IMR-90 (cell line): ENCODE measurements around the gene ATP9B. TPM values are rescaled to one million over a fixed set of nuclear protein-coding genes. Genes with fewer than 3 reads are reported as not detected.

Source experiments
- ATAC-seq: fragments of 200-7000 bp; cut with Tn5 transposase; 2 replicates; pipeline ENCODE4 v1.9.1; 2020; ENCODE audit warnings: low read depth, mild to moderate bottlenecking, moderate library complexity
- BruUV-seq: library from RNA; stranded (reverse); fragments of 400-500 nt; replicated peaks from 2 replicates; lab custom pipeline; 2021; lab: Mats Ljungman, UMichigan
- CTCF ChIA-PET: fragments of 300-600 bp; formaldehyde crosslinking; extraction: SDS; loops from one replicate; lab custom pipeline; 2021; ENCODE audit warnings: antibody characterized with exemption; lab: Yijun Ruan, JAX
- POLR2A ChIA-PET: fragments of 300-600 bp; sonication (Branson Sonifier 250); formaldehyde crosslinking; loops from one replicate; lab custom pipeline; 2022; ENCODE audit warnings: antibody characterized with exemption; ENCODE audit not compliant: unreplicated experiment; lab: Charles Lee
- DNase-seq: peaks from one replicate; pipeline ENCODE4 v3.0.0; 2013
- H2AFZ ChIP-seq: replicated peaks from 2 replicates; pipeline ENCODE3; 2013; ENCODE audit warnings: low read length, mild to moderate bottlenecking; ENCODE audit not compliant: poor library complexity
- H2AK5ac ChIP-seq: 2 replicates; pipeline ENCODE4 v1.6.1; 2013; ENCODE audit warnings: low read depth, low read length, inconsistent platforms
- H2AK9ac ChIP-seq: replicated peaks from 2 replicates; pipeline ENCODE3; 2013; ENCODE audit warnings: mild to moderate bottlenecking, low read depth, low read length, moderate library complexity; ENCODE audit not compliant: poor library complexity
- H2BK120ac ChIP-seq: 2 replicates; pipeline ENCODE4 v1.6.1; 2013; ENCODE audit warnings: low read depth, low read length, inconsistent platforms
- H2BK15ac ChIP-seq: 3 replicates; pipeline ENCODE4 v1.6.1; 2013; ENCODE audit warnings: low read depth, low read length, inconsistent platforms
- H2BK20ac ChIP-seq: 2 replicates; pipeline ENCODE4 v1.6.1; 2013; ENCODE audit warnings: low read depth, mild to moderate bottlenecking, inconsistent platforms, low read length, moderate library complexity
- H2BK5ac ChIP-seq: 2 replicates; pipeline ENCODE4 v1.6.1; 2013; ENCODE audit warnings: mild to moderate bottlenecking, low read depth, low read length, inconsistent platforms; ENCODE audit not compliant: poor library complexity, severe bottlenecking
- H3K14ac ChIP-seq: replicated peaks from 2 replicates; pipeline ENCODE4 v1.6.1; 2013; ENCODE audit warnings: low read depth, low read length, inconsistent platforms
- H3K18ac ChIP-seq: 2 replicates; pipeline ENCODE4 v1.6.1; 2013; ENCODE audit warnings: low read depth, low read length, control low read depth
- H3K23ac ChIP-seq: 2 replicates; pipeline ENCODE4 v1.6.1; 2013; ENCODE audit warnings: low read depth, low read length, inconsistent platforms
- H3K27ac ChIP-seq: 2 replicates; pipeline ENCODE4 v1.5.1; 2013; ENCODE audit warnings: mild to moderate bottlenecking, control low read depth, low read length; ENCODE audit not compliant: insufficient read depth
- H3K27me3 ChIP-seq: 2 replicates; pipeline ENCODE4 v1.6.1; 2013; ENCODE audit warnings: low read length; ENCODE audit not compliant: control insufficient read depth, insufficient read depth
- H3K36me3 ChIP-seq: 2 replicates; pipeline ENCODE4 v1.6.1; 2013; ENCODE audit warnings: low read length, mixed read lengths; ENCODE audit not compliant: control insufficient read depth, insufficient read depth
- H3K4ac ChIP-seq: 2 replicates; pipeline ENCODE4 v1.6.1; 2013; ENCODE audit warnings: low read depth, low read length, inconsistent platforms
- H3K4me1 ChIP-seq: 2 replicates; pipeline ENCODE4 v1.6.1; 2013; ENCODE audit warnings: low read length, mixed read lengths; ENCODE audit not compliant: control insufficient read depth, insufficient read depth
- H3K4me2 ChIP-seq: 2 replicates; pipeline ENCODE4 v1.6.1; 2013; ENCODE audit warnings: low read depth, mild to moderate bottlenecking, control low read depth, low read length, moderate library complexity
- H3K4me3 ChIP-seq: 2 replicates; pipeline ENCODE4 v1.5.1; 2013; ENCODE audit warnings: low read depth, mild to moderate bottlenecking, control low read depth, low read length, moderate library complexity; ENCODE audit not compliant: insufficient read depth
- H3K56ac ChIP-seq: 2 replicates; pipeline ENCODE4 v1.6.1; 2013; ENCODE audit warnings: low read length, inconsistent platforms; ENCODE audit not compliant: insufficient read depth; ENCODE audit errors: extremely low read depth
- H3K79me1 ChIP-seq, 2 experiments: 2 replicates each; pipeline ENCODE4 v1.6.1; 2013; ENCODE audit warnings: low read length in 2 of 2, inconsistent platforms in 1 of 2, low read depth in 1 of 2
- H3K9ac ChIP-seq: 2 replicates; pipeline ENCODE4 v1.6.1; 2013; ENCODE audit warnings: low read depth, low read length, control low read depth
- H3K9me1 ChIP-seq: 2 replicates; pipeline ENCODE4 v1.6.1; 2013; ENCODE audit warnings: low read length, inconsistent platforms; ENCODE audit not compliant: insufficient read depth
- H3K9me3 ChIP-seq: 2 replicates; pipeline ENCODE4 v1.6.1; 2013; ENCODE audit warnings: low read length; ENCODE audit not compliant: control insufficient read depth, insufficient read depth
- H4K20me1 ChIP-seq: 2 replicates; pipeline ENCODE4 v1.6.1; 2013; ENCODE audit warnings: low read length, inconsistent platforms; ENCODE audit not compliant: insufficient read depth
- H4K5ac ChIP-seq: 2 replicates; pipeline ENCODE4 v1.6.1; 2013; ENCODE audit warnings: mild to moderate bottlenecking, low read depth, low read length, control low read depth
- H4K8ac ChIP-seq, 2 experiments: 2 replicates each; pipeline ENCODE4 v1.6.1; 2013; ENCODE audit warnings: low read depth in 2 of 2, low read length in 2 of 2, control low read depth in 1 of 2, inconsistent platforms in 1 of 2
- H4K91ac ChIP-seq: 2 replicates; pipeline ENCODE4 v1.6.1; 2013; ENCODE audit warnings: low read depth, low read length, inconsistent platforms; ENCODE audit not compliant: insufficient read depth
- BHLHE40 ChIP-seq: fragments of 150-350 bp; IDR thresholded peaks from 2 replicates; pipeline ENCODE4 v1.6.1; 2016; ENCODE audit warnings: mild to moderate bottlenecking, low read depth, low read length
- CEBPB ChIP-seq: IDR thresholded peaks from 2 replicates; pipeline ENCODE4 v1.6.1; 2012; ENCODE audit warnings: low read depth, low read length, improper control_type of control experiment
- MXI1 ChIP-seq: IDR thresholded peaks from 2 replicates; pipeline ENCODE4 v1.6.1; 2012; ENCODE audit warnings: low read depth, mild to moderate bottlenecking, low read length, moderate library complexity, borderline replicate concordance
- RAD21 ChIP-seq: IDR thresholded peaks from 2 replicates; pipeline ENCODE4 v1.6.1; 2012; ENCODE audit warnings: low read length, improper control_type of control experiment
- RFX5 ChIP-seq: IDR thresholded peaks from 2 replicates; pipeline ENCODE4 v1.8.0; 2012; ENCODE audit warnings: low read depth, mild to moderate bottlenecking, low read length, moderate library complexity
- WGBS, 2 experiments: methylation state at CpG; one replicate each; pipeline versions ENCODE4 v1.1.5 to v1.1.7; 2013; ENCODE audit warnings: missing lambda C conversion rate in 2 of 2; ENCODE audit not compliant: insufficient read length in 1 of 2; ENCODE audit errors: extremely low coverage in 2 of 2; 5-methylcytosine and 5-hydroxymethylcytosine counted together
- dilution Hi-C: fragments of 300-500 bp; cut with HindIII; formaldehyde crosslinking; loops from one replicate; pipeline ENCODE4 v1.14.3; 2018; ENCODE audit warnings: low sequenced_read_pairs; ENCODE audit not compliant: unreplicated experiment
- in situ Hi-C: fragments of 300-500 bp; cut with MboI; formaldehyde crosslinking; loops from 3 replicates; pipeline ENCODE4 v1.14.3; 2019; ENCODE audit warnings: low sequenced_read_pairs, inconsistent platforms, mixed read lengths
- intact Hi-C: fragments of 100-400 bp; cut with micrococcal nuclease; formaldehyde crosslinking; loops from 2 replicates; pipeline ENCODE4 v1.10.0; 2022
- polyA plus RNA-seq, 3 experiments: library from polyadenylated mRNA; depleted of rRNA; stranded (reverse); fragments of >200 nt; gene quantifications; 2 replicates each; pipeline ENCODE4 v1.2.3, GENCODE V29; 2012; ENCODE audit warnings: low replicate concordance in 1 of 3
- total RNA-seq: library from RNA; depleted of rRNA; stranded (reverse); fragments of >200 nt; gene quantifications from 2 replicates; pipeline ENCODE4 v1.2.3, GENCODE V29; 2012
- TF ChIP-seq, protein P1 (sequence below): fragments of 150-350 bp; IDR thresholded peaks from 2 replicates; pipeline ENCODE4 v1.6.1; 2016; ENCODE audit warnings: low read depth, mild to moderate bottlenecking, low read length, moderate library complexity, borderline replicate concordance
- TF ChIP-seq, protein P2 (sequence below): fragments of 150-350 bp; IDR thresholded peaks from 2 replicates; pipeline ENCODE4 v1.6.1; 2017; ENCODE audit warnings: mild to moderate bottlenecking, antibody characterized with exemption, low read length, low read depth

Gene ATP9B
- total and polyA plus RNA-seq, 2 of the 4 experiments (the other 2 are of a cell fraction) = 11.0 to 11.5 TPM

DNA sequence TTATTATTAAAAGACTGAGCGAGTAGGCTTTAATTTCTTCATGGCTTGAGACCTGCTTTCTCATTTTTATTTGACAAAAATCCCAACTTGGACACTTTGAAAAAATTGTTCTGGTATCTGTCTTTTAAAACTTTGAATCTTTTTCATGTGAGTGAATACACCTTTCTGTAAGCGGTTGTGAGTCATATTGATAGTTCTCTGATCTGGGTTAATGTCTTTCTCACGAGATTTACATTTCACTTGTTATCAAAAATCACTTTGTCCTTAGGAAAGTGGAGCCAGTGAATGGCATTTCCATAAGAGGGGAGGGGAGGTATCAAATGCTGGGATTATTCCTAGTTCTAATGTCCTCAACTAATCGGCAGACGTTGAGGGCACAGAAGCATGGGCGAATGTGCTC is 36.3 kb downstream of the ATP9B start:
- Histone ChIP-seq H2BK5ac (no peak overlapping the region), H4K91ac (no peak overlapping the region), H3K4me1 (peaks cover 2% of the 10 kb centered on the region; the same call in 1 of the 2 replicates), H3K4me3 (no peak overlapping the region), H3K9me3 (no peaks in the 10 kb centered on the region), H3K4ac (no peak overlapping the region), H4K8ac (no peak overlapping the region), H3K23ac (no peak overlapping the region), H3K9ac (no peak overlapping the region), H3K56ac (no peak overlapping the region), H3K27me3 (no peaks in the 10 kb centered on the region), H4K20me1 (no peaks in the 10 kb centered on the region), H2BK20ac (no peak overlapping the region), H2AFZ (no peak overlapping the region), H2BK120ac (no peak overlapping the region), H3K27ac (no peak overlapping the region), H3K79me1 (peaks cover 19 to 34% of the 10 kb centered on the region in 2 experiments; a peak in 3 of 4 replicates), H2BK15ac (no peak overlapping the region), H3K4me2 (no peak overlapping the region), H2AK5ac (no peak overlapping the region), H3K36me3 (no peaks in the 10 kb centered on the region; the same call in 1 of the 2 replicates), H4K5ac (no peak overlapping the region), H3K9me1 (peaks cover 12% of the 10 kb centered on the region; the same call in 1 of the 2 replicates), H2AK9ac (no peak overlapping the region), H3K14ac (no peak overlapping the region), H3K18ac (no peak overlapping the region)
- ChIA-PET POLR2A (no interaction called here), CTCF (no interaction called here)
- DNase-seq = no peak
- no peak for ATAC-seq
- TF ChIP-seq MXI1 (no peak), CEBPB (no peak), RFX5 (no peak), RAD21 (no peak), BHLHE40 (no peak)
- TF ChIP-seq, protein P1, sequence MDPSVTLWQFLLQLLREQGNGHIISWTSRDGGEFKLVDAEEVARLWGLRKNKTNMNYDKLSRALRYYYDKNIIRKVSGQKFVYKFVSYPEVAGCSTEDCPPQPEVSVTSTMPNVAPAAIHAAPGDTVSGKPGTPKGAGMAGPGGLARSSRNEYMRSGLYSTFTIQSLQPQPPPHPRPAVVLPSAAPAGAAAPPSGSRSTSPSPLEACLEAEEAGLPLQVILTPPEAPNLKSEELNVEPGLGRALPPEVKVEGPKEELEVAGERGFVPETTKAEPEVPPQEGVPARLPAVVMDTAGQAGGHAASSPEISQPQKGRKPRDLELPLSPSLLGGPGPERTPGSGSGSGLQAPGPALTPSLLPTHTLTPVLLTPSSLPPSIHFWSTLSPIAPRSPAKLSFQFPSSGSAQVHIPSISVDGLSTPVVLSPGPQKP = no peak
- TF ChIP-seq, protein P2, sequence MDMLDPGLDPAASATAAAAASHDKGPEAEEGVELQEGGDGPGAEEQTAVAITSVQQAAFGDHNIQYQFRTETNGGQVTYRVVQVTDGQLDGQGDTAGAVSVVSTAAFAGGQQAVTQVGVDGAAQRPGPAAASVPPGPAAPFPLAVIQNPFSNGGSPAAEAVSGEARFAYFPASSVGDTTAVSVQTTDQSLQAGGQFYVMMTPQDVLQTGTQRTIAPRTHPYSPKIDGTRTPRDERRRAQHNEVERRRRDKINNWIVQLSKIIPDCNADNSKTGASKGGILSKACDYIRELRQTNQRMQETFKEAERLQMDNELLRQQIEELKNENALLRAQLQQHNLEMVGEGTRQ = no peak
- dilution Hi-C loops (no loop called here), intact Hi-C loops (loop anchor here (5.0 kb wide), 1 partner anchor 37 kb away; no protein-coding TSS in a partner anchor), in situ Hi-C loops (no loop called here)
- no TSS peak for BruUV-seq
- no CpG with 5 or more reads among the region's 6 CpGs for WGBS, 2 experiments
